GF-D8 (cell line): ENCODE measurements around the gene SYT15.
"Not testable (repeated sequence)": the region's sequence is repeated elsewhere in the genome, so short reads cannot be mapped to it uniquely, and the experiment has no call there.

Source experiments
- DNase-seq: peaks from one replicate; lab custom pipeline; 2025; lab: John Stamatoyannopoulos, UW

The SYT15 gene

DNA sequence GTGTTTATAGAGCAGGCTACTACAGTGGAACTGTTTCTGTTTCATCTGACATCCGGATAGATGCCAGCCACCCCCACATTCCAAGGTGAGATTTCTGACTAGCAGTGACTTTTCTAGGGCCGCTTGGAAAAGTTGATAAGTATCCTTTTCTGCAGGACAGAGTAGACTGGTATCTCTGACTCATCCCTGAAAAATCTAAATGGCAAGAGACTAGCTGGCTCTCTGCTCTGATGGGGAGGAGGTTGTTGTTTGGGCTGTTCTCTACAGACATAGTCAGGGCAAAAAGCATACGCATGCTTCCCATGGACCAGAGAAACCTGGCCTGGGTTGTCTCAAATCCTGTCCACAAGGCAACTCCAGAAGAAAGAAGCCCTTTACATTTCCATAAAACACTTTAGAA is 10.7 kb downstream of the SYT15 start:
- not testable (repeated sequence) for DNase-seq

DNA sequence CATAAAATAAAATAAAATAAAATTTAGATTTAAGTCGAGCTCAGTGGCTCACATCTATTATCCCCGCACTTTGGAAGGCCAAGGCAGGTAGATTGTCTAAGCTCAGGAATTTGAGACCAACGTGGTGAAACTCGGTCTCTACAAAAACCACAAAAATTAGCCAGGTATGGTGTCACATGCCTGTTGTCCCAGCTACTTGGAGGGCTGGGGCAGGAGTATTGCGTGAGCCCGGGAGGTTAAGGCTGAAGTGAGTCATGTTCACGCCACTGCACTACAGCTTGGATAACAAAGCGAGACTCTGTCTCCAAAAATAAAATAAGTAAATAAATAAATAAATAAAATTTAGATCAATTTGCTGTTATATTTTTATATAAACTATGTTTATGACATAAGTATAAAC is 12.1 kb downstream of the SYT15 start:
- DNase-seq = not testable (repeated sequence)

DNA sequence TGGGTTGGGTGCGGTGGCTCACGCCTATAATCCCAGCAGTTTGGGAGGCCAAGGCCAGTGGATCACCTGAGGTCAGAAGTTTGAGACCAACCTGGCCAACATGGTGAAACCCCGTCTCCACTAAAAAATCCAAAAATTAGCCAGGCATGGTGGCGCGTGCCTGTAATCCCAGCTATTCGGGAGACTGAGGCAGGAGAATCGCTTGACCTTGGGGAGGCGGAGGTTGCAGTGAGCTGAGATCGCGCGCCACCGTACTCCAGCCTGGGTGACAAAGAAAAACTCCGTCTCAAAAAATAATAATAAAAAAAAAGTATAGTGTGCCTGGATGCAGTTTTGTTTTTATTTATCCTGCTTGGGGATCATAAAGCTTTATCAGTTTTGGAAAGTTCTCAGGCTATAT is 14.4 kb downstream of the SYT15 start:
- not testable (repeated sequence) for DNase-seq

DNA sequence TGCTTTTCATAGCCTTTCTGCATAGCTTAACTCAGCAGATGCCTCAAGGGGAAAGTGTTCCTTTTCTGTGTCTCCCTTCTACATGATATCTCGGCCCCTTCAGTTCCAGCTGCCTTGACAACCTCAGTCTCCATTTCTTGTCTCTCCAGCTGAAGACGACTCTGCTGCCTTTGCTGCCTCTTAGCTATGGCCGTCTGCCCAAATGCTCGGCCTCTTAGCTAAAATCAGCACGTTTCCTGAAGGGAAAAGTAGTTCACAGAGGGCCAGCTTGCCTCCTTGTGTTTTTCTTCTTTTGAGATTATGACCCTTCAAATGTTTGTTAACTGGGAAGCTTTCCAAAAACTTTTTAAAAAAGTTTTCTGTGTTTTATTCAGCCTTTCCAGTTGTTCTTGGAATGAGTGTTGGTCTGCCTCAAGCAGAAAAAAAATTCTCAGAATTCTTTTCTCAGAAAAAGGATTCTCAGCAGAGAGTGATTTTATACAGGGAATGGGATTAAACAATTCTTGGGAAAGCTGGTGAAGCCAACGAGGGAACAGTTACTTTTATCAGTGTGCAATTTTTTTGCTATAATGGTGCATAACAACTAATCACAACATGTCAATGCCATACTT is 15.6 kb downstream of the SYT15 start:
- not testable (repeated sequence) for DNase-seq

DNA sequence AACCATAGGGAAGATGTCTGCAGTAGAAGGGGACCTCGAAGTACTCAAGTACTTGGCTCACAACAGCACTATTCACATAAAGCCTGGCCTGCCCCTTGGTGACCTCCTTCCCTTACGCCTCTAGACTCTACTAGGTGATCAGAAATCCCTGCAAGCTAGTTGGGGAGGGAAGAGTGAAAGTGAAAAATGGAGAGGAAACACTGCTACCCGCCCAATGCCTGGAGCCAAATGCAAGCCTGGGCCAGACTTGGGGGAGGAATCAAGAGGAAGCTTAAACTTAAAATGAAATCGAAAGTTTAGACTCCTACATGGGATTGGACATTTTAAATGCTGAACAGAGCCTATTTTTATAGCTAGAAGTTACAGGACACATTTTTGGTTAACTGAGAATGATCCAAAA is 17.6 kb downstream of the SYT15 start:
- not testable (repeated sequence) for DNase-seq

DNA sequence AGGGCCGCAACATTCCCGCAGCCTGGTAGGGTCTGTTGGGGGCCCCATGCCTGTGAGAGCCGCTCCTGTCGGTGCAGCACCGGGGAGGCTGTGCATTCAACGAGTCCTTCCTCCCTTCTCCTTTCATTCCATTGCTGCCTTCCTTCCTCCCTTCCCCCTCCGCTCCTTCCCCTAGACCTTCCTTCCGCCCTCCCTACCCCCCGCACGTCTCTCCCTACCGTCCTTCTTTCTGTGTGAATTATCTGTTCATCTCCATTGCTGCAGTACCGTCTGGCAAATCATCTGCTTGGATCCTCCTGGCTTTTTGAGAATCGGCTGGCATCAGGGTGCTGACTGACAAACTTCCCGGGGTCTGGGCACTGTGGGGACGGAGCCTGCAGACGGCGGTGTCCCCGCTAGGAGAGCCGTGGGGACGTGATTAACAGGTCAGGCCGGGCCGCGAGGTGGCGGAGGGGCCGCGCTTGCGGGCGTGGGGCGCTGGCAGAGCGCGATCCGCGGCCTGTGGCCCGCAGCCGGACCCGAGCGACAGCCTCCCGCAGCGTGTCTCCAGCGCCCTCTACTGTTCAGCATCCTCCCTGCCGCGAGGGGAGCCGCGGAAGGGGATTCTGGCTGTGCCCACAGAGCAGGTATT is 18.8 kb downstream of the SYT15 start:
- not testable (repeated sequence) for DNase-seq

DNA sequence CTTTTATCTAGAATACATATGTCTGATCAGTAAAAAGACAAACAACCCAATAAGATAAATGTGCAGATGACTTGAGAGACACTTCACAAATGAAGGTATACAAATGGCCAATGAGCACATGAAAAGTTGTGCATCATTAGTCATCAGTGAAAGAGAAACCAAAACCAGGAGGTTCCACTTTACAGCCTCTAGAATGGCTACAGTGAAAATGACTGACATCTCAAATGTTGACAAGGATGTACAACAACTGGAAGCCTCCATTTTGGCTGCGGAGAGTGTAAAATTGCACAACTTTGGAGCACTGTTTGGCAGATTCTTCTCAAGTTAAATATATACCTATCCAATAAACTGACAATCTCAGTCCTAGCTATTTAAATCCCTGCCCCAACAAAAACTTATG is 21.6 kb downstream of the SYT15 start:
- not testable (repeated sequence) for DNase-seq

DNA sequence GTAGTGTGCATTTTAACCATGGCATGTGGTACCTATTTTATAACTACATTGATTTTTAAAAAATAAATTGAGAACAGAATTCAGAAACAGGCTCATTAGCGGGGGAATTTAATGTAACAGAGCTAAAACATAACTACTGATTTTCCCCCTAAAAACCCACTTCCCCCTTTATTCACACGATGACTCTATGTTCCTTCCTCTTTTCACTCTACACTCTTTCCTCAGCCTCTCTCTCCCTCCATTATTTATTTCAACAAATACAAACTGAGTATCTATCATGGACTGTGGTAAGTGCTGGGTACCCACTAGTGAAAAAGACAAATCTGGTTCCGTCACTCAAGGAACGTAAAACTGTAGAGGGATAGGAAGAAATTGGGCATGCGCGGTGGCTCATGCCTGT is 36.6 kb downstream of the SYT15 start:
- not testable (repeated sequence) for DNase-seq

DNA sequence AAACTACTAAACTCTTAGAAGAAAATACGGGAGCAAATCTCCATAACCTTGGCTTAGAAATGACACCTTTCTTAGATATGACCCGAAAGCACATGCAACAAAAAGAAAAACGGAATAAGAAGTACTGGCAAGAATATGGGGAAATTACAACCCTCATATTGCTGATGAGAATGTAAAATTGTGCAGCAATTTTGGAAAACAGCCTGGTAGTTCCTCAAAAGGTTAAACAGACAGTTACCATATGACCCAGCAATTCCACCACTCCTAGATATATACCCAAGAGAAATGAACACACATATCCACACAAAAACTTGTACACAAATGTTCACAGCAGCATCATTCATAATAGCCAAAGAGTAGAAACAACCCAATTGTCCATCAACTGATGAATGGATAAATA is 37.3 kb downstream of the SYT15 start:
- DNase-seq = not testable (repeated sequence)

DNA sequence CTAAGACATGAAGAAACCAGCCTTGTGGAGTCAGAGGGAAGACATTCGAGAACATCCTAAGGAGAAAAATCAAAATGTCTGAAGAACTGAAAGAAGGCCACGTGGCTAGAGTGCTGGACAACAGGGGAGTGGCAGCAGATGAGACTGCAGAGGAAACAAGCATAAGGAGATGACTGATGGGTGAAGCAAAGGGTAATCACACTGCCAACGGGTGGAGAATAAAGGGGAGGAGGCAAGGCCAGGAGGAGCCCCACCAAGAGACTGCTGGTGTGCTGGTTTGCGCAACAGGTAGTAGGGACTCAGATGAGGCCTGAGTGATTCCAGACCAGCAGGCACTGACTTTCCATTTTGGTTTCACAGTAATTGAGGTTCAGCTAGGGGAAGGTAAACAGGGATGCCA is 38.2 kb downstream of the SYT15 start:
- not testable (repeated sequence) for DNase-seq

DNA sequence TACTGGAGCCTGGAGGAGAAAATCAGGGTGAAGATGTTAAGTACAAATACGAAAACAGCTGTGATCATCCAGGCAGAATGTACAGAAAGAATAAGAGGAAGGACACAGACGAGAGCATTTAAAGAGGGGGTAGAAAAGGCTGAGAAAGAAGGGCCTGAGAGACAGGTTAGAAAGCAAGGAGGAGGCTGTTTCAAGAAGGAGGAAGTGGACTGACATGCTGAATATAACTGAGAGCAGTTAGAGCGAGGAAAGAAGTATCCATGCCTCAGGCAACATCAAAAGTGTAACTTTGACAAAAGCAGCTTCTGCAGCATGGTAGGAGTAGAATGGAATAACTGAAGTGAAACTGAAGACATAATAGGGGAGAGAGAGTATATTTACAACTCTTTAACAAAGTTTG is 39.0 kb downstream of the SYT15 start:
- not testable (repeated sequence) for DNase-seq

DNA sequence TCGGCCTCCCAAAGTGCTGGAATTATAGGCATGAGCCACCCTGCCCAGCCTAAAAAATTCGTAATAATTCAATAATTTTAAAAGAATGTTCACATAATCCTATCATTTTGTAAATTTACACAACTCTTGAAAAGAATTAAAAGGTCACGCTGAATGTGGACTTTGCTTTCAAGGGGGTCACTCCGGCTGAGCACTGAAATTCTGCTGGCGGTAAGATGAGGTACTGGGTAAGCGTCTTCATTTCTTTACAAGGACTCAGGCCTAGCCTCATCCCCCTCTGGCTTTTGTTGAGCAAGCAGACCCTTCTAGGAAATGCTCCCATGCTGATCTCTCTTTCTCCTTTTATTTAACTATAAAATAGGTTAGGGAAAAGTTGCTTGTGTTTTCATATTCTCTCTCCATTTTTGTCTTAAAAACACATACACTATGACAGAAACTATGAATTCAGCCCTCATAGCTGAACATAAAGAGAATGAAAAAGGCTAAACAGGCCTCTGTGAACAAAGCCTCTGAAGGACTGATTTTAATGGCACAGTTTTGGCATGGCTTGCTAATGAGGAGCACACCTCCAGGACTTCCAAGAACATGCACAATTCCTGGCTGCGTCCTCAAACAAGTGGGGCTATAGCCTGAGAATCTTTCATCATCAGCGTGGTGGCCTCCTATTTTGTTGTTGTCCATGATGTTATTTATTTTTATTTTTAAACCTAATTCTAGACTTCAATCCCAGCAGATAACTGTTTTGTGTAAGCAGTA is 45.1 kb downstream of the SYT15 start:
- not testable (repeated sequence) for DNase-seq

DNA sequence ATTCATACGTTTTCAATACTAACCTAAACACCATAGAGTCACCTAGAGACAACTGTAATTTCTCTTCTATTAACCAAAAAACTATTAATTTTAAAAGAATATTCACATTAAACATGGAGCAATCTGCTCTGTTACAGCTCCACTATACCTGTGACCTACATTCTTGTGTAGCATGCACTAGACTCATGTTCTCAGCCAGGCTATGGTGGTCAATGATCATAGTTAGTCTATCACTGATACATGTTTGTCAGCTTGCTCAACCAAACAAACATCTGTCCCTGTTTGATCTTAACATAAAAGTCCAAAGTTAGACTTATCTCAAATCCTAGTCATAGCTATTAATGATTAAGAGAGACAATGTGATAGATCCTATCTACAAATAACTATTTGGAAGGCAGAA is 50.9 kb downstream of the SYT15 start:
- not testable (repeated sequence) for DNase-seq

DNA sequence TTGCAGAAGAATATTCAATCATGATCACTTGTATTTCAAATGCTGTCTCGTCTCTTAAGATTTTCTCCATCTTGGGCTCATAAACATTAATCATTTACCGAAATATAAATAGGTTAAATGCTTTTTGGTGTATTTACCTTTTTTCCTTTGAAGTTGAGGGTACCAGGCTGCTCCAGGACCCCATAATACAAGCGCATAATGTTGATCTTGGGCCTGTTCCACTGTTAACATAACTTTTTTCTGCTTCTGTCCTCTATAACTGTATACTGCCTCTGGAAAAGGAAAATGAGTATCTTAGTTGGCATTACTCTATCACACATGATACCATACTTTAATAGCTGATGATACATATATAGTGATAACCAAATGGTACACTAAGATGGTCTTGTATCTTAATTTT is 51.9 kb downstream of the SYT15 start:
- not testable (repeated sequence) for DNase-seq

DNA sequence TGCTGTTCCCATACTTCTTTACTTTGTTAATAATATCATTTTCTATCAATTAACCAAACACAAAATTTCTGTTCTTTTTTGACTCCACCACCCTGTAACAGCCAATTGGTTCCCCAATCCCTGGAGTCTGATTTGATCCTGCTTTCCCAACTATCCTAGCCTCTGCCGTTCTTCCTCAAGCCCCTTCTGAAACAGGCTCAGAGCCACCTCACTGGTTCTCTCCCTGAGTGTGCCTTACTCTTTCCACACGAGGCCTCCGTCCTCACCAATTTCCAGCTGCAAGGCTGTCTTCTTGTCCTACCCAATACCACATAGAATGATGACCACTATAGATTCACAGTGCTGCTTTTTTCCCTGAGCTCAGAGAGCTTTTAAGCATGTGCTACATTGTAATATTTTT is 52.8 kb downstream of the SYT15 start:
- not testable (repeated sequence) for DNase-seq

DNA sequence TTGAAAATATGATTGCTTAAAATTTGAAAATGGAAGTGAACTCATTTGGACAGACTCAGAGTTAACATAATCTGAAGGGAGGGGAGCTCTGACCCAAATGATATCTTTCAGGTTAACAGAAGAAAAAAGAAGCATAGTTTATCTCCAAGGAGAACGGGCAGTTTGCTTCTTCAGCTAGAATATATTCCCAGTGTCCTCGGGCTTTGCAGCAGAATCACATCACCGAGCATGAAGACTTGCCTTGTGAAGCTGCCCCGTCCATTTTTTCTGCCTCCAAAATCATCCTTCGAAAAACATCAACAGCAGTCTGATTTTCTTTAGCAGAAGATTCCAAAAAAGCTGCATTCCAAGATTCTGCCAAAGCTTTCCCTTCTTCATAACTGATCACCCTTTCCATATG is 55.8 kb downstream of the SYT15 start:
- DNase-seq = not testable (repeated sequence)

DNA sequence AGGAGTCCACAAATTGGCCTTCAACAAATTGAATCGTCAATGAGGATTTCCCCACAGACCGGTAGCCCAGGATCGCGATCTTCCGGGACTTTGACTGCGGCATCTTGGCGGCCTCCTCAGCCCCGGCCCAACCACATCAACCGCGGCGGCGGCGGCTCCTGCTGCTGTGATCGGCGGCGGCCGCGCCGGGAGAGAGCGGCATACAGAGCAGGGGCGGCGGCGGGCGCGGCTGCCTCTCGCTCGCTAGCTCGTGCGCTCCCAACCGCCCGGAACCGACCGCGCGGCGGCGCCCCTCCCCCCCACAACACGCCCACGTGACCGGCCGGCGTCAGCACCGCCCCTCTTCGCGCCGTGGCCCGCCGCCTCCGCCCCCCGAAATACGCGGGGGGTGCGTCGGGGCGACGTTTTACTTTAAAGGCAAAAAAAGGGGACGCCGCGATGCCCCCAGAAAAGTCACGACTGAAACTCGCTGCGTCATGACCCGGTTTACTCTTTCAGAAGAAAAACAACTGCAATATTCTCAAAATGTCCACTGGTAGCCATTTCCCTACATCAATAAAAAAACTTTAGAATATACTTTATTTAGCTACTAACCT is 56.5 kb downstream of the SYT15 start:
- not testable (repeated sequence) for DNase-seq

DNA sequence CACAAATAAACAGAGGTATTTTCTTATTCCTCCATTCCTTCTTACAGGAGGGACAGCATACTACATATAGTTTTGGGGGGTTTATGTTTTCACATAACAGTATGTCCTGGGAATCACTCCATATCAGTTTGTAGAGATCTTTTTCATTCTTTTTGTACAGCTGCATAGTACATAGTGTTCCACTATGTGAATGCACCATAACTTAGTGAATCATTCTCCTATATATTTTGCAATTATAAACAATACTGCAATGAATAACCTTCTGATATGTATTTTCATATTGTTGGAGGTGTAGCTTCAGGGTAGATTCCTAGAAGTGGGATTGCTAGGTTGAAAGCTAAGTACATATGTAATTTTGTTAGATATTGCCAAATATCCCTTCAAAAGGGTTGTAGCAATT is 61.1 kb downstream of the SYT15 start:
- DNase-seq = not testable (repeated sequence)
